ENCODE measurements around the gene ZBTB20. TPM values are rescaled to one million over a fixed set of nuclear protein-coding genes. Genes with fewer than 3 reads are reported as not detected.
A peak's percentile ranks its signal among the peaks of the same experiment; 100 is the strongest.
"Not testable (repeated sequence)": the region's sequence is repeated elsewhere in the genome, so short reads cannot be mapped to it uniquely, and the experiment has no call there.

The ZBTB20 gene
- total RNA-seq, 1 donor from 2014 or later: 13.9 TPM

GRCh38 chr3:115147329-115148141, 447 bp upstream of the ZBTB20 start:
- peak; percentile 100 for DNase-seq (ENCODE audit: low read depth in 2 of 2)

- peak; percentile 79 to 82 for DNase-seq (ENCODE audit: low read depth in 2 of 2)
These were observed 1.1 kb downstream of the ZBTB20 start for GRCh38 chr3:115146032-115146417.

GRCh38 chr3:115141033-115141757, 5.9 kb downstream of the ZBTB20 start:
- DNase-seq (ENCODE audit: low read depth in 2 of 2): no peak

- no peak for DNase-seq (ENCODE audit: low read depth in 2 of 2)
These were observed 8.0 kb downstream of the ZBTB20 start for GRCh38 chr3:115139072-115139471.

GRCh38 chr3:115134648-115135347, 12.3 kb downstream of the ZBTB20 start:
- DNase-seq (ENCODE audit: low read depth in 2 of 2): no peak

GRCh38 chr3:115127208-115127607, 19.9 kb downstream of the ZBTB20 start:
- DNase-seq (ENCODE audit: low read depth in 2 of 2): no peak

- no peak for DNase-seq (ENCODE audit: low read depth in 2 of 2)
These were observed 26.5 kb downstream of the ZBTB20 start for GRCh38 chr3:115120597-115120996.

GRCh38 chr3:115113367-115113766, 33.7 kb downstream of the ZBTB20 start:
- DNase-seq (ENCODE audit: low read depth in 2 of 2): no peak

GRCh38 chr3:115111632-115112031, 35.5 kb downstream of the ZBTB20 start:
- no peak for DNase-seq (ENCODE audit: low read depth in 2 of 2)

GRCh38 chr3:115110830-115111229, 36.3 kb downstream of the ZBTB20 start:
- no peak for DNase-seq (ENCODE audit: low read depth in 2 of 2)

GRCh38 chr3:115110066-115110465, 37.0 kb downstream of the ZBTB20 start:
- not testable (repeated sequence) for DNase-seq (ENCODE audit: low read depth in 2 of 2)

- DNase-seq (ENCODE audit: low read depth in 2 of 2): peak in 1 of 2 donors; percentile 1
These were observed 38.5 kb downstream of the ZBTB20 start for GRCh38 chr3:115108614-115109013.

- no peak for DNase-seq (ENCODE audit: low read depth in 2 of 2)
These were observed 45.0 kb downstream of the ZBTB20 start for GRCh38 chr3:115102046-115102445.

GRCh38 chr3:115100806-115101205, 46.3 kb downstream of the ZBTB20 start:
- no peak for DNase-seq (ENCODE audit: low read depth in 2 of 2)

- DNase-seq (ENCODE audit: low read depth in 2 of 2): peak; percentile 33 to 62
These were observed 47.0 kb downstream of the ZBTB20 start for GRCh38 chr3:115099986-115100571.

- peak in 1 of 2 donors; percentile 16 for DNase-seq (ENCODE audit: low read depth in 2 of 2)
These were observed 47.7 kb downstream of the ZBTB20 start for GRCh38 chr3:115099134-115099985.

- DNase-seq (ENCODE audit: low read depth in 2 of 2): no peak
These were observed 48.6 kb downstream of the ZBTB20 start for GRCh38 chr3:115098354-115099073.

- no peak for DNase-seq (ENCODE audit: low read depth in 2 of 2)
These were observed 51.9 kb downstream of the ZBTB20 start for GRCh38 chr3:115095236-115095635.

GRCh38 chr3:115092220-115092791, 54.8 kb downstream of the ZBTB20 start:
- peak; percentile 73 to 84 for DNase-seq (ENCODE audit: low read depth in 2 of 2)

GRCh38 chr3:115090712-115091111, 56.4 kb downstream of the ZBTB20 start:
- DNase-seq (ENCODE audit: low read depth in 2 of 2): no peak
